CD1c-positive myeloid dendritic cell (primary cell): ENCODE results near the gene RNF169.

Experiments used
- DNase-seq: peaks from one replicate; pipeline ENCODE4 v3.0.0-alpha.2; 2016; ENCODE audit errors: extremely low spot score

RNF169 gene

GRCh38 chr11:74748211-74749126 is at the start of gene RNF169:
RNF169 (plus strand) TSS chr11:74748849; CDS start chr11:74748881, 32 bp downstream.
- DNase-seq = peak; percentile 97

DNA sequence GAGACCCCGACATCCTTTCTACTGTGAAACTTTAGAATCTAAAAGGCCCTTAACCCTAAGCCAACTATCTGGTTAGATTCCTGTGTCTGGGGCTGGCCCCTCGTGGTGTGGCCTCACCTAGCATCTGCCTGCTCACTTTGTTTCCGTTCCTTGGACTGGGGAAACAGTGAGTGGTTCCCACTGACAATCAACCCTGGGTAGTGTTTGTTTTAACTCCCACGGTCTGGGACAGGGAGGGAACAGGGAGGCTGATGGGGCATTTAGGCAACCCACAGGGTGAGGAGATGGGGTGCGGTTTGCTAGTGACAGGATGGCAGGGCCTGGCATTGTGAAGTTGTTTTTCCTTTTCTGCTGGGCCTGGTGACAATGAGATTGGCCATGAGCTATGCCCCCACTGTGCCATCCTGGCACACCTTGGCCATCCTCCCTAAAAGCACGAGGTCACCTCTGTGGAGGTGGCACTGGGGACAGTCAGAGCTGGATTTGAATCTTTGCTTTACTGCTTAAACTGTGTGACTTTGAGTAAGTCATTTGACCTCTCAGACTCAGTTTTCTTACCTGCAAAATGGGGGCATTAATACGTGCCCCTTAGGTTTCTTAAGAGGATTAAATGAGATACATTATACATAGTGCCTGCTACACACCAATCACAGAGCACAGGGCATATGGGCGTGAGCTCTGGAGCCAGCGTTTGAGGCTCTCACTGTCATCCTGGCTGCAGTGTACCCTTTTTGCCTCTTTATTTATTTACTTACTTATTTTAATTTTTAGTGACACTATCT is 48.8 kb upstream of the RNF169 start:
- no peak for DNase-seq

- no peak for DNase-seq
Measured at GRCh38 chr11:74701351-74701750, 47.3 kb upstream of the RNF169 start.

- DNase-seq = peak; percentile 75
Measured at GRCh38 chr11:74702383-74703007, 46.2 kb upstream of the RNF169 start.

DNA sequence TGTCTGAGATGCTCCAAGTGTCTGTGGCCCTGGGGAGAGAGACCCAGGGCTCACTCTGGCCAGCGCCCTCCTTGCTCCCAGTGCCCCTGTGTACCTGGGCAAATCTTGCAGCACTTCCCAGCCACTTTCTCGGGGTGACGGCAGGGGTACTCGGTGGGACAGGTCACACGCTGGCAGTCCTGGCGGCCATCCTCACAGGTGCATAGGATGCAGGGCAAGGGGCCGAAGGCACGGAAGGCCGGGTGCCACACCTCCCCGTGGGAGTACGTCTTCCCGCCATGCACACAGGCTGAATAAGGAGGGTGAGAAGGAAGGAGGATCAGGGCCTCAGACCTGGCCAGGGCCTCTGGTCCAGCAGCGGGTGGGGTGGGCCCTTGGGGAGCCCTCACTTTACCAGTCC is 45.4 kb upstream of the RNF169 start:
- DNase-seq = no peak

- no peak for DNase-seq
Measured at GRCh38 chr11:74707182-74707581, 41.5 kb upstream of the RNF169 start.

GRCh38 chr11:74707602-74708510 is 40.8 kb upstream of the RNF169 start:
- DNase-seq = no peak

DNA sequence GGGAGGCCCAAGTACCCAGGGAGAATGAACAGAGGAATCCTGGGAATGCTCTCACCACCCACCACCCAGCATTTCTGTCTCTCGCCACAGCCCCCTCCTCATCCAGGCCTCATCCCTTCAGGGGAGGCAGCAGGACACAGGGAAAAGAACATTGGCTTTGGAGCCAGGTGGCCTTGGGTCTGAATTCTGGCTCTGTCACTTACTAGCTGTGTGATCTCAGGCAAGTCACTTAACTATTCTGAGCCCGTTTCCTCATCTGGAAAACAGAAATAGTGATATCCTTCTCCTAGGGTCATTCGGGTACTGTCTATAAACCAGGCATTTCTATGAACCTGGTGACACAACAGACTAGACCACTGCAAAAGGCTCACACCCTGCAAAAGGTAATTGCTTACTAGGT is 39.5 kb upstream of the RNF169 start:
- DNase-seq = no peak

GRCh38 chr11:74710281-74710938 is 38.2 kb upstream of the RNF169 start:
- no peak for DNase-seq

DNA sequence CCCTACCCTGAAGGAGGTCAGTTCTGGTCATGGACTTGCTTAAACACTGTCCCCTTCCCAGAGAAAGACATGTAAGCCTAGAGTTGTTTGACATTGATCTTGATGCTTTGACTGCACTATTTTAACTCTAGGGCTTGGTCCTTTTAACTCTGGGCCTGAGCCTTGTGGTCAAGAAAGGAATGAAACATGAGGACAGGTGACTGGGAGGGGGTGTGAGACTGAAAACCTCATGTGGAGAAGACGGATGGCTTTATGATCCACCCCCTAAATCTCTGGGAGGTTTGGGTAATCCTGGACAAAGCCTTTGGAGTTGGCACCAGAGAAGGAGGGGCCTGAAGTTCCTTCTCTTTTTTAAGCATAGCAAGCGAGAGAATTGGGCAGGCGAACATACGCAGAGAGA is 35.0 kb upstream of the RNF169 start:
- DNase-seq = no peak

- no peak for DNase-seq
Measured at GRCh38 chr11:74714904-74715303, 33.7 kb upstream of the RNF169 start.

DNA sequence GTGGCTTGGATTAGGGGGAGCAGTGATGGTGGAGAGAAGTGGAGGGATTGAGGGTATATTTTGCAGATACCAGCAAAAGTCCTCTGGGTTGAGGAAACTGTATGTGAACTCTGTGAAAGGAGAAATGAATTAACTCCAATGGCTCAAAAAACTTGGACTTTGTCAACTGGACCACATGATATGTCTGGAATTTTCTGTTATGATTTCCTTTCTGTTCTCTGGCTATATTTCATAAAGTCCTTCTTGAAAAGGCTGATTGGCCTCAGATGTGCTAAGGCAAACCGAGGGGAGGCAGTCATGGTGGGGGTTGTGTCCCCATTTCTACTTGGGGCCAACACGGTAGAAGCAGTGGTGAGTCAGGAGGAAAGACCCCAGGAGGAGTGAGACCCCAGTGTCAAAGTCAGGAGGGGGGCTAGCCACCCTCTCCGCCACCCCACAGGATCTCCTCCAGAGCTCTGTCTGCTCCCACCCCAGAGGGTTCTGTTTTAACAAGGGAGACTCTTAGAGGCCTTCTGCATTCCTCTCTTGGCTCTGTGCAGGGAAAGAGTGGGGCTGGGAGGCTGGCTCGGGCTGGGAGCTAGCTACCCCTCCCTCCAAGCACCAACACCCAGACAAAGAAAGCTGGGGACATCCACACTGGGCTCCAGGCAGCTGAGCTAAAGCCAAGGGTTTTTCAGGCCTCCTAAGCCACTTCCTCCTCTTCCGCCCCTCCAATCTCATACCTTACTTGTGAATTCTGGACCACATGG is 31.3 kb upstream of the RNF169 start:
- no peak for DNase-seq

DNA sequence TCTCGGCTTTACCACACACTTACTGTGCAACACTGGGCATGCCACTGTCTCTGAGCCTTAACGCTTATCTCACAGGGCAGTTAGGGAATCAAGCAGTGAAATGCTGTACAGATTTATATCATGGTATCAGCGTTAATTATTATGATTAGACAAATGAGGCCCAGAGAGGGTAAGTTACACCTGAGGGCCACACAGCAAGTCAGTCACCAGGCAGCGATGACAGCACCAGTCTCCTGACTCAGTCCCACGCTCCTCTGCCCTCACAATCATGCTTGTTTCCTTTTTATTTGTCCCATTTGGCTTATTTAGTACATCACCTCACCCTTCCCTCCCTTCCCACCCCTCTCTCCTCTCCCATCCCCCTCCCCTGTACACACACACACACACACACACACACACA is 29.6 kb upstream of the RNF169 start:
- no peak for DNase-seq

GRCh38 chr11:74720596-74721478 is 27.8 kb upstream of the RNF169 start:
- DNase-seq = no peak

DNA sequence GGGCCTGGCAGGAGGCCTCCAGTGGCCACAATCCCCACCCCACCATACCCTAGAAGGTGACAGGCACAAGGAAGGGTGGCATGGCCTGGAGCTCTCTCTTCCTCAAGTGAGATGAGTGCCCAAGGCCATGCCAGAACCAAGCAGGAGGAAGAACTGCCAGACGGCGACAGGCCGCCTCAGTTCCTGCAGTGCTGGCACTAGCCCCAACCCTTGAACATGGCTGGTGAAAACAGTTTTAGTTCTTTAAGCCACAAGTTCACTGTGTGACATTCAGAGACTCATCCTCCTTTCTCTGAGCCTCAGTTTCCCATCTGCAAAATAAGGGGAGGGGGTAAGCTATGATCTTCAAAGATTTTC is 27.2 kb upstream of the RNF169 start:
- DNase-seq = no peak

- no peak for DNase-seq
Measured at GRCh38 chr11:74723511-74723910, 25.1 kb upstream of the RNF169 start.

DNA sequence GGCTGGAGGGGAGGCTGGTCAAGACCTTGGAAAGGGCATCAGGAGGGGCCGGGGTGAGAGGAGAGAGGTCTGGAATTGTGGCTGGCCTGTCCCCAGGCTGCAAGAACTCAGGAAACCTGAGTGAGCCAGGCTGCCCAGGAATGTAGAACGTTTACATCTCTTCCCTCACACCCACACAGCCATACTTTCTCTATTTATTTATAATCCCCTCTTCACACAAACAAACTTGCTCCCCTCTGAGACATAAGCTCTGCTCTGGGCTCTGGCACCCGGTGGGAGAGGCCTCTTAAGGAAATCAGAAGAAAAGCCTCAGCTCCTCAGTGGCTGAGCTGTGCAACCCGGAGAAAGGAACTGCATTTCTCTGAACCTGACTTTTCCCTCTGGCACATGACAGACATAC is 22.9 kb upstream of the RNF169 start:
- no peak for DNase-seq

- peak; percentile 65 for DNase-seq
Measured at GRCh38 chr11:74726547-74727182, 22.0 kb upstream of the RNF169 start.

DNA sequence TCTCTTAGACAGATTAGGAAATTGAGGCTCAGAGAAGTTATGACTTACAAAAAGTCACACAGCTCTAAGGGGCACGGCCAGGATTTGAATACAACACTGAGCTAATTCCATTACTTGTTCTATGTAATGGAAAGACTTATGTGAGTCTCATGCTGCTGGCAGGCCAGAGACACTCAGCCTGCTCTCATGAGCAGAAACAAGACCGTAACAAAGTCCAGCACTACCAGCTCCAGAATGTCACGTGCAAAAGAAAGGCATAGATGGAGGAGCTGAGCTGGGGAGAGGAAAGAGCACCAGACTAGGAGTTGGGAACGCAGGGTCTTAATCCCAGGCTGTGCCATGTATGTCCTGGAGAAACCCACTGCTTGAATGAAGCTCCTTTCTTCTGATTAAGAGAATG is 19.3 kb upstream of the RNF169 start:
- DNase-seq = no peak
